AG09319 (cell line): ENCODE results near the gene CLEC1A.
"Not testable (repeated sequence)": the region's sequence is repeated elsewhere in the genome, so short reads cannot be mapped to it uniquely, and the experiment has no call there.

Experiments
- DNase-seq: peaks from one replicate; pipeline ENCODE4 v3.0.0-alpha.2; 2010; ENCODE audit warnings: low read depth; ENCODE audit errors: extremely low read depth
- CTCF ChIP-seq: IDR thresholded peaks from 2 replicates; pipeline ENCODE4 v1.5.1; 2011; ENCODE audit warnings: low read depth, mild to moderate bottlenecking, inconsistent platforms, low read length, moderate library complexity

Gene CLEC1A

GRCh38 chr12:10031321-10031720 lies 67.5 kb downstream of the CLEC1A start:
- TF ChIP-seq CTCF = no peak
- no peak for DNase-seq

GRCh38 chr12:10030446-10030845 lies 68.3 kb downstream of the CLEC1A start, which contains the start of gene CLEC9A:
Gene CLEC9A, plus strand, starts transcription at chr12:10030682. Its CDS starts 22,006 bp downstream, at chr12:10052688.
- DNase-seq = no peak

GRCh38 chr12:10027721-10028120 lies 71.1 kb downstream of the CLEC1A start:
- DNase-seq = no peak

More at GRCh38 chr12:10030446-10030845, 68.3 kb downstream of the CLEC1A start, which contains the start of gene CLEC9A:
- TF ChIP-seq CTCF = no peak

GRCh38 chr12:10027311-10027710 lies 71.5 kb downstream of the CLEC1A start:
- no peak for DNase-seq
- no peak for TF ChIP-seq CTCF

More at GRCh38 chr12:10027721-10028120, 71.1 kb downstream of the CLEC1A start:
- TF ChIP-seq CTCF = no peak

GRCh38 chr12:10026666-10027065 lies 72.1 kb downstream of the CLEC1A start:
- not testable (repeated sequence) for DNase-seq

GRCh38 chr12:10025236-10025635 lies 73.5 kb downstream of the CLEC1A start:
- no peak for DNase-seq
- TF ChIP-seq CTCF = no peak

DNA sequence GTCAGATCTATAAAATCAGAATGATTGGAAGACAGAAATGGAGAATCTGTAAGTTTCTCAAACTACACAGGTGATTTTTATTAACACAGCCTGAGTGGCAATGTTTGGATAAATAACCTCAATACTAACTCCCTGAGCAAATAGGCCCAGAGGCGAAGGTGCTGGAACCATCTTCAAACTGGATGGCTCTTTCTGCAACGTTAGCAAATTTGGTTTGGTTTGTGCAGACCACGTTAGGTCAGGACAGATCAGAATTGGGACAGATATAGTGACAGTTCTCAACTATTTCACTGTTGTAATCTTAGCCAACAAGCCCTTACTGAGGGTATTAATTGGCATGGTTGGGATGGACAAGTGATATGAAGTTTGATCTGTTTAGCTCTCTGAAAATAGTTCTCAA lies 77.4 kb downstream of the CLEC1A start:
- no peak for TF ChIP-seq CTCF
- no peak for DNase-seq
